ENCODE results near the gene SORCS3. TPM values are rescaled to one million over a fixed set of nuclear protein-coding genes. Genes with fewer than 3 reads are reported as not detected.
"Not testable (repeated sequence)": the region's sequence is repeated elsewhere in the genome, so short reads cannot be mapped to it uniquely, and the experiment has no call there.

The SORCS3 gene
- total RNA-seq, 1 donor from 2014 or later, result 0.39 TPM

DNA sequence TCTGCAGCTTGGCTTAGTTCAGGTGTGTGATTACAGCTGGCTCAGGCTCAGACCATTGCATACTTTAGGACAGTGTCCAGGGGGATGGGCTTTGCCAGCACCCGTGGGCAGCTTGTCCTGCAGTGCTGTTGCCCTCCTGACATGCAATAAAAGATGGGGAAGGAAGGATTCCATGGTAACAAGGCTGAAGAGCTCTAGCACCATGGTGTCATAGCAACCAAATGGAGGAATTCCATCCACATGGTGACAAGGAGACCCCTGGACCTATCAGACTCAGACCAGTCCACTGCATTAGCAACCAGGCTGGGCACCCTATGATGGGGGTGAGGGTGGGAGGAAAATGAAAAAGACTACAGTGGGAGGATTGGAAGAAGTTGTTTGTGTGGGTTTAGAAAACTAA, 49.9 kb downstream of the SORCS3 start:
- no peak for DNase-seq

DNA sequence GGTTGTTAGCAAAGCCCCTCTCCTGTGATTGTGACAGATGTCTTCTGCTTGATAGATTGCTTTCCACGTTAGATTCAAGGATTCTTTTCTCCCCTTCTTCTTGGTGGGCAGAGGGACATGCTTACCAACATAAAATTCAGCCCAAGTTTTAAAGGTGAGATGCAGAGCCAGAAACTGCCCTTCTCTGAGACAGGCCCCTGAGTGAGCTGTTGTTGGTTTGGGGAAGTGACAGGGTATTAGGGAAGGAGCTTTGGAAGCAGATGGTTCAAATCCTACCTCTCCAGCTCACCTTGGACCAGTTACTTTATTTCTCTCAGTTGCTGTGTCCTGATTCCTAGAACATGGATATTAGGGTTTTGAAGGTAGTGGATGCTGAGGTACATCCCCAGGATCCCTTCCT, 53.0 kb downstream of the SORCS3 start:
- no peak for DNase-seq

DNA sequence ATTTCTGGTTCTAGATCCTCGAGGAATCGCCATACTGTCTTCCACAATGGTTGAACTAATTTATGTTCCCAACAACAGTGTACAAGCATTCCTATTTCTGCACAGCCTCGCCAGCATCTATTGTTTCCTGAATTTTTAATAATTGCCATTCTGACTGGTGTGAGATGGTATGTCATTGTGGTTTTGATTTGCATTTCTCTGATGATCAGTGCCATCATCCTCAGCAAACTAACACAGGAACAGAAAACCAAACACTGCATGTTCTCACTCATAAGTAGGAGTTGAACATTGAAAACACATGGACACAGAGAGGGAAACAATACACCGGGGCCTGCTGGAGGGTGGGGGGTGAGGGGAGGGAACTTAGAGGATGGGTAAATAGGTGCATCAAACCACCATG, 62.2 kb downstream of the SORCS3 start:
- not testable (repeated sequence) for DNase-seq

DNA sequence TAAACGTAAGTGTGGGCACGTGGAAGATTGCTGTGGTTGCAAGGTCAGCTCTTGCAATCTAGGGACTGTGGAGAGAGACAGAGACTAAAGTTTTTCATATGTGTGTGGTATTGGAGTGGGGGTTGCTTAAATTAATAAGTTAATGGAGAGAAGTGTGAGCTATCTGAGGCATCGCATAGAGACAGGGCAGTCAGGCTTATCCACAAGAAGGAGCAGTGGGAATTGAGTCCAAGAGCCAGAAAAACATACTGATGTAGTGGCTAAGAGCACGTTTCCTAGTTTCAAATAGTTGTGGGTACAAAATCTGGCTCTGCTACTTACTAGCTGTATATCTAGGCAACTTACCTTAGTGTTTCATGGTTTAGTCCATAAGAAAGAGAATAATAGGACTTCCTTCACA, 65.8 kb downstream of the SORCS3 start:
- no peak for DNase-seq

DNA sequence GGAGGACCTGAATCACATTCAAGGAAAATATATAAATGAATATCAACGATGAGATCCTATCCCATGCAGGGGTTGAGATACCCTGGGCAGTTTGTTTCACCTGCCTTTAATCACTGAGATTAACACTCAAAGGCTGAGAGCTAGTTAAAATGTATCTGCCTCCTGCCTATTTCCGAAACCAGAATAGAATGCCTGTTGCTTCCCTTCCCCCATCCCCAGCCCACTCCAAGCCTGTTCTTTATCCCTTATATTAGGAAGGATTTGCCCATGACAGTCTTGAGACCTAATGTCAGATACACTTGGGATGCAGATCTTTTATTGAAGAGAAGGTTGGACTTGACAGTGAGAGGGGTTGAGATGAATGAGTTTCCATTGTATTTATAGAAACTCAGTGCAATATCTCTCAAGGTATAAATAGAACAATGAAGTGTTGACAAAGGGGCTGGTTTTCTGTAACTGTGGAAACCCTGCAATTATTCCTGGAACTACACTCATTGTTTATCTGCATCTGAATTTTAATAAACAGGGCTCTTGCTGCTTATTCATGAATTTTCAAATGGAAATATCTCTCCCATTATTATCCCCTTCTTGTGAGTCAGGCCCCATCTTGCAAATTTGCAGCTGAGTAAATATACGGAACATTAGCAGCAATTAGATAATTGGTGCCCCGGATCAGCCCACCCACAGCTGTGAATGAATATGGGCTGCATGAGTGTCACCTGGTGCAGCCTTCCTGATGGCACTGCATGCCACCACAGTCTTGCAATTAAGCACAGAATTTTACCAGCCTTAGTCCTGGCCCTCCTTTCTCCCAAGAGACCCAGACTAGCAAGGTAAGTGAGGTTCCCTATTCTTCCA, 66.7 kb downstream of the SORCS3 start:
- no peak for DNase-seq

DNA sequence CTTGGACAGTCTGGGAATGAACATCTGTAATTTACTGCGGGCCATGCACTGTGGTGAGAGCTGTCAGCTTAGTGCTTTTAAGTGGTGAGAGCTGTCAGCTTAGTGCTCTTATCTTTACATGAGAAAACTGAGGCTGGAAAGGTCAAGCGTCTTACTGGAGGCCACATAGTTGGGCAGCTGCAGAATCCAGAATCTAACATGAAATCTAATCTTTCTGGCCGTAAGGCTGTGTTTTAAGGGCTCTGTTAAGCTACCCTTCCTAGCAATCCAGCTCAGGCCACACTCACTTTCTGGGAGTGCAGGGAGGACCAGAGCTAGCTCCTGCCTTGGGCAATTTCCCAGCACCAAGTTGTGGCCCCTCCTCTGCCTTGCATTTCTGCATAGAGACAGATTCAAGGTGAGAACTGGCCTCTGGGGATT, 70.2 kb downstream of the SORCS3 start:
- DNase-seq, result no peak

DNA sequence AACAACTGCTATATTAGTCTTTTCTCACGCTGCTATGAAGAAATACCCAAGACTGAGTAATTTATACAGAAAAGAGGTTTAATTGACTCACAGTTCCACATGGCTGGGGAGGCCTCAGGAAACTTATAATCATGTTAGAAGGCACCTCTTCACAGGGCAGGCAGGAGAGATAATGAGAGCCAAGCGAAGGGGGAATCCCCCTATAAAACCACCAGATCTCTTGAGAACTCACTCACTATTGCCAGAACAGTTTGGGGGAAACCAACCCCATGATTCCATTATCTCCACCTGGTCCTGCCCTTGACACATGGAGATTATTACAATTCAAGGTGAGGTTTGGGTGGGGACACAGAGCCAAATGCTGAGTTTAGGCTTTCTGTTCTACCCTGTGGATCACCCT, 89.5 kb downstream of the SORCS3 start:
- DNase-seq, result not testable (repeated sequence)

DNA sequence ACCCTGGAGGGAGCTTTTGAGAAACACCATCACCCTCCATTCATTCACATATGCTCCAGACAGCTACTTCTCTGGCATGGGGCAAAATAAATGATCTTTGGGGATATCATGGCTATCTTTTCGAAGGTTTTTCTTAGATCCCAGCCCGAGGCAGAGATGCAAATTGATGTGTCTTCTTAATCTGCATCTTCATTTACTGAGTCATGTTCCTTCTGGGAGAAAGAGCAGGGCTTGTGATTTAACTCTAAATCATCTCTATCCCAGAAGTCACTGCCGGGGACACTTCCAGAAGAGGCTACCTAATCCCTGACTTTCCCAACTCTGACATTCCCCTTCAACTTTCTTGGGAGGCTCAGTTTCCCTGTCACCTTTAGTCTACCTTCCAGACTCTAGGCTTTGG, 90.1 kb downstream of the SORCS3 start:
- no peak for DNase-seq

DNA sequence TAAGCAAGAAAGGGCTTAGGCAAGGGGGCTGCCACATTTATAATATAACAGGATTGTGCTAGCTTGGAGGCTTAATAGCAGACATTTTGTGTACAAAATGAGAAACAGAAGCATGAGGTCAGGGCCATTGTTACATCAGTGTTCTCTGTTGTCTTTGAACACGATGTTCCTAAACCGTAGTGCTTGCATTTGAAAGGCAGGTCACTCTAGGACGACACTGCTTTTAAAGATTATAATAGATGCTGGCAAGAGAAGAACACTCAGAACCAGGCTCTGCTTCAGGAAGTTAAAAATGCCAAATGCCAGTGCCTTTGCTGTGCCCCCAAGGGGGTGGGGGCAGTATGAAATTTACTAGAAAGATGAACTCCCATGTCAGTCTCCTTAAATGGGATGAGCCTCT, 91.1 kb downstream of the SORCS3 start:
- DNase-seq, result no peak

DNA sequence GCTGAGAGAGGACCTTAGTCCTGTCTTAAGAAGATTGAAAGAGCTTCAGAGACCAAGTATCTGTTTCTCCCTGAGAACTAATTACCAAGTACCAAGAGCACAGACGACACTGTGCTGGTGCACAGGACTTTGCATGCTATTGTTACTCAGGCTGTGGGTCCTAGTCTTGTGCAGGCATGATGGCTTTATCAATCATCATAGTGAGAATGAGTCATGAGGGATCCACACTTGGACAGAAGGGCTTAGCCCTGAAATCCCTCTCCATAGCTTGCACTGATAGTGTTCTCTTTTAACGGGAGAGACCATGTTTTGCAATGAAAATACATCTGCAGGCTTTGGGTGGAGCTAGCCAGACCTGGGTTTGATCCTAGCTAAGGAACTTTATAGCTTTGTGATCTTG, 93.3 kb downstream of the SORCS3 start:
- no peak for DNase-seq

DNA sequence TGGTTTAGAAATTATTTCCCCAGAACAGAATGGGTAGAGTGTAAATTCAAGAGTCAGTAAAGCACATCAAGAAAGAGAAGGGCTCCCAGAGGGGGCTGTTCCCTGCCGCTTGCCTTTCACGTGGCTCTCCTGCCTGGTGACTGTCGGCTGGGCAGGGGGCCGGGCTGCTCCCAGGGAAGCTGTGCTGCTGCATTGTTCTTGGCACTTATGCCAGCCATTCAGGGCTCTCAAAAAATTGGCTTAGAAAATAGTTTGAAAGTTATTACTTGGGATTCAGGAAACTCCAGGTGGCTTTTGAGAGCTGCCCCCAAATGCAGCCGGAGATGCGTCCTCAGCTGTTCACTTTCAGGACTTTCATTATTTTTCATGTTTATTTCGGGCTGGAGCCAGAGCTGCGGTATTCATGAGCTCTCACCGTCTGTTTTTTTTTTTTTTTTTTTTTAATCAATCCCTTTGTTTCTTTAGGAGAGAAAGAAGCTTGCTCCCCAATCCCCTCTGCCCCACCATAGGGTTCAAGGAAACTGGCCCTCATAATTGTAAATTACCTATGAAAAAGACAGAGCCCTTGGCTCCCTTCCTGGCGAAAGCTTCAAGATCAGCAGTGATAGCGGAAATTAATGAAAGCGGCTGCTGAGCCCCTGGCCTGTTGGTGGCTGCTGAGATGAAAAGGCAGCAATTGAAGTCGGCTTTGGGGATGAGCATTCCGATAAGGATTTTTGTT, 94.1 kb downstream of the SORCS3 start:
- no peak for DNase-seq

DNA sequence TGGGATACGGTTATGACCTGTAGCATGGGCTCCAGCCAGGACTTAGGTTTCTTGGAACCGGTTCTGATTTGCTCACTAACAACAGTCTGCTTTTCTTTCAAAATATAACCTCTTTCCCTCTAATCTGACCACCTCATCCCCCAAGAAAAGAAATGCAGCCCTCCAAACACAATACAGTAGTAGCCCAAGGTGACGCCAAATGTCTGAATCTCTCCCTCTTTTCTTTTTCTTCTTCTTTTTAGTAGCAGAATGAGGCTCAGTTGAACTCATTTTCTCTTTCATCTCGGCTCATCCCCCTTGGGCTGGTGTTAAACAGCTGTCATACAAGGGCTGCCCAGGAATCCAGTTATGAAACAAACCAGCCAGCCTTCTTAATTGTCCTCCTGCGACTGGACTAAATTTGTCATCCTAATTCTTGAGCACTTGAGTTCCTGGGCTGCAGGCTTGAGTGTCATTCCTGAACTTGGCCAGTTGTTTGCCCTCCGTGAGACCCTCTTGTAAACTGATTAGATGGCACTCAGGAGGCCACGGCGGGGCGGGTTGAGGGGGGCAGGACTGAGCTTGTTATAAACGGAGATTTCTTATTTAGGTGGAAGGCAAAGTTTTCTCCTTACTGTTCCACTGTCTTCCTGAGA, 94.8 kb downstream of the SORCS3 start:
- no peak for DNase-seq

DNA sequence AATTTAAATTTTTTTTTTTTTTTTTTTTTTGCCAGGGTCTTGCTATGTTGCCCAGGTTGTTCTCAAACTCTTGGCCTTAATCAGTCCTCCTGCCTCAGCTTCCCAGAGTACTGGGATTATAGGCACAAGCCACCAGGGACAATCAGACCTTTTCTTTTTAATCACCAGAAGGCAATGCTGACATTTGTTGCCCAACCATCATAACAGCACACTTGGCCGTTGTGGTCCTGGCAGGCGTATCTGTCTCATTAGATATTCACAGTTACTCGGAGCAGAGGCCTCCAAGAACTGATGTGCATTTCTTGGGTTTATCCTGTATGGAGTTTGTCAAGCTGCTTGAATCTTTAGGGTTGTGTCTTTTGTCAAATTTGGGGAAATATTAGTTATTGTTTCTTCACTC, 100.0 kb downstream of the SORCS3 start:
- DNase-seq, result no peak

DNA sequence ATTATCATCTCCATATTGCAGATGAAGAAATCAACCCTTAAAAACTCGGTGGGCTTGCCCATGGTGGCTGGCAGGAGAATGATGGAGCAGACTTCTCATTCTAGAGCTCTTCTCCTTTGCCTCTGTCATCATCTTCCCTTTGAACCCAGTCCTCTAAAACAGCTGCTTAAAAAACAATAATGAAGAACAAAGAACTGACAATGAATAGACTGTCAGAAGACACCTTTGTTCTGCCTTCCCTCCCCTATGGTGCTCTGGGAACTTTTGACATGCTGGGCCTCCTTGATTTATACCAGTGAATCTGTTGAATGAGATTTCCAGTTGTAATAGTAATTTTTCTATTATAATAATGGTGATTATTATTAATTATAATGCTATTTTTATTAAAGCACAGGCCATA, 103.0 kb downstream of the SORCS3 start:
- DNase-seq, result no peak

DNA sequence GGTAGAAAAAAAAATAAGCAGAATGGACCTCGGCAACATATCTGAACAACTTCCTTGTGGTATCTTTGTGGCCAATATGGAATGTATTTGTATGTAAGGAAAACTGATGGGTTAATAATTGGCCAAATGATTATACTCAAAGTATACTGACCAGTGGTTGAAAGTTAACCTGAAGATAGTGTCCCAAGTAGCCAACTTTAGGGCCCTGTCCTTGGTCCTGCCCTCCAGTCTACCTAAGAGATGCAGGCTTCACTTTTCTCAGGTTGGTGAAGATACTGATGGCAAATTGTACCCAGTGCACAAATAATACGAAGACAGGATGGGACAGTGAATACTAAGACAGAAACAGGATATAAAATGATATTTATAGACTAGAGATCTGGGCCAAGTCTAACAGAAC, 109.2 kb downstream of the SORCS3 start:
- DNase-seq, result no peak

DNA sequence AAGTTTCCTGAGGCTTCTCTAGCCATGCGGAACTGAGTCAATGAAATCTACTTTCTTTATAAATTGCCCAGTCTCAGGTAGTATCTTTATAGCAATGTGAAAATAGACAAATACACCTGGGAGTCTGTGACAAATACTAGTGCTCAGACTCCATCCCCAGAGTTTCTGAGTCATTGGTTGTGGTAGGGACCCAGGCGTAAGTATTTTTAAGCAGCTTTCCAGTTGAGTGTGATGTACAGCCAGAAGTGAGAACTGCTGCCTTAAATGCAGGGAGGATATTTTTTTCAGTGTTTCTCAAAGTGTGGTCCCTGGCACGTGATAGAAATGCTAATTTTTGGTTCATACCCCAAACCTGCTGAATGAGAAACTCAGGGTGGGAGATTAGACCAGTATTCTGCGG, 121.7 kb downstream of the SORCS3 start:
- no peak for DNase-seq

DNA sequence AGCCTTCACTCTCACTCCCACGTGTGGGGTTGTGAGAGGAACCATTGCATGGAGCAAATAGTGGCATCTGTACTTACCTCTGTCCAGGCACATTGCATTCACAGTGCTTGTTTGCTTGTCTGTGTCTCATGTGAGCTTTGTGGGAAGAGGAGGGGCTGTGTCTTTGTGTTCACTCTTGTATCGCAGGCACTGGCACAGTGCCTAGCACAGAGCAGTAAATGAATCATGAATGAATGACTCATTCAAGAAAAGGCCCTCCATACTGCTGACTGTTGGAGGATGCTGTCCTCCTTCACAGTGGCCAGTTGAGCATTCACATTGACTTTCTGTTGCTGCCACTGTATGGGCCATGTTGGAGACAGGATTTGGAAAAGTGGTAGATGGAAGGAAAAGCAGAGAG, 125.3 kb downstream of the SORCS3 start:
- DNase-seq, result no peak

DNA sequence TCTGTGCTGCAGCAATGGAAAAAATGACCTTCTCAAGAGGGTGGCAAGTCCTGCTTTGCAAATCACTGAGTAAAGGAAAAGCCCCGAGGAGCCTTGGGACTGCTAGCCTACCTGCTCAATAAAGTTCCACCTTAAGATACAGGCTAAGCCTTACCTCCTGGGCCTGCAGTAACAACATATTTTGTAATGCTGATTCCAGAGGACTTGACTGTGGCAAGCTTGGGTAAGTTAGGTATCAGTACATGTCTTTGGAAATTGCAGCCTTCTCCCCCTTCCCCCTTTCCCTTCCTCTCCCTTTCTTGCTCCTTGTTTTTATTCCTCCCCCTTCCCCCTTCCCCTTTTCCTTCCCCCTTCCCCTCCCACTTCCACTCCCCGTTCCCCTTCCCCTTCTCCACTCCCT, 126.2 kb downstream of the SORCS3 start:
- DNase-seq, result no peak

DNA sequence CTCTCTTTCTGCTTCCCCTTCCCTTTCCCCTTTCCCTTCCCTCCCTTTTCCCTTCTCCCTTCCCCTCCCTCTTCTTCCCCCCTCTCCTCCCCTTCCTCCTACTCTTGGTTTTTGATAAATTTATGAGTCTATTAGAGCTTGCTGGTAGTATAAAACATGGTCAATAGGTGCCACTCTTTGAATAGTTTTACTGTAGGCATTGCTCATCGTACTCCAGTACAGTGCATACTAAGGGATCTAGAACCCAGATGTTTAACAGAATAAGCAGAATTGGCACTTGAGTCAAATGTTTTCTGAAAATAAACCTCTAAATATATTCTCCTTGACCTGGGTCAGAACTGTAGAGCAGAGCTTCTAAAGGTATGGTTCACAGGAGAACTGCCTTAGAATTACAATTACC, 126.7 kb downstream of the SORCS3 start:
- DNase-seq, result no peak

DNA sequence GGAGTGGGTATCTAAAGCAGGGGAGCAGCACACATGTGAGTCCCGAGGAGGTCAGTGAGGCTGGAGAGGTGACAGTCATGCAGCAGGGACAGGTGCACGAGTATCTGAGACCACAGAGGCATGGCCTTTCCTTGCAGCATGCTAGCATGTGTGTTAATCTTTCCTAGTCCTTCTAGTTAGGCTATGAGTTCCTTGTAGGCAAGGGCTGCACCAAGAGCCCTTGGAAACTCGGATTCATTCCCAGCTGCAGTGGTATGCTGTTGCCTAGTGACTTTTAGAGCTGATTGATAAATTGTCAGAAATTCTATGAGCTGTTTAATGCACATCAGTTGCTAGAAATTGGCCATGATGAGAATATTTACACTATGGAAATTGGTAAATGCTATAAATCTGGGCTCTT, 132.0 kb downstream of the SORCS3 start:
- DNase-seq, result no peak

DNA sequence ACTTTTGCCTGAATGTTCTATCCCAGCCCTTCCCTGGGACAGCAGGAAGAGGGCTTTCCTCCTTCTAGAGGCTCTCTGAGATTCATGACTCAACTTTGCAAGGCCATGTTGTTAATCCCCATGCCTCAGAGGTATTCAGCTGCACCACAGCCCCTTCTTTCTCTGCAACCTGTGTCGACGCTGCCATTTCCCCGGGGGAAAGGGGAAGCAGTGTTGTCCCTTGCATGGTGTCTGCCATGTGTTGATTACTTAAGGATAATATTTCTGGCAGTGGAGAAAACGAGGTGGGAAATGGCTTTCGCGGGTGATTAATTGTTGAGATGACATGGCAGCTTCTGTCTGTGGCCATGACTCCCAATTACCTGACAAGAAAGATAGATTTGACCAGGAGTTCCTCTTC, 133.1 kb downstream of the SORCS3 start:
- DNase-seq, result no peak

DNA sequence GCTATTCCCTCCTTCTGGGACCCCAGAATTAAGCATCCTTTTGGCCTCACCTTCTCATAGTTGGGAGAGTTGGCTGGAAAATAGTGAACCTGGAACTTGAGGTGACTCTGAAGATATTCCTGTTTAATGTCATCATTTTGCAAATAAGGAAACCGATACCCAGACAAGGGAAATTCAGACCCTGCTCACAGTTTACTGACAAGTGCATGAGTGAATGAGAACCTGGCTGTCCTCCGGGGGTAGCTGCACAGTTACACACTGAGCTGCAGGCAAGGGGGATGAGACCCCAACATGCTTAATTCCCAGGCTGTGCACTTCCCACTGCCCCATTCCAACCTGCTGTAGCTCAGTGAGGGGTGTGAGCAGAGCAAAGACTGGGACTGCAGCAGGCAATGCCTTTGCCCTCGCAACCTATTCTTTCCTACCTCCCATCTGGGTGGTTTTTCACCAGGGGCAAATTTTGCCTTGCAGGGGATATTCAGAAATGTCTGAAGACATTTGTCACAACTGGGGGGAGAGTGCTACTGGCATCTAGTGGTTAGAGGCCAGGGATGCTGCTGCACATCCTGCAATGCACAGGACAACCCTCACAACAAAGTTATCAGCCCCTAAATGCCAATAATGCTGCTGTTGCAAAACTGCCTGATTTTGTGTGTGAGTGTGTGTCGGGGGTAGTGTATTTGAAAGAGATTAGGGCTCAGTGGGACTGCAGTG, 136.2 kb downstream of the SORCS3 start:
- no peak for DNase-seq

DNA sequence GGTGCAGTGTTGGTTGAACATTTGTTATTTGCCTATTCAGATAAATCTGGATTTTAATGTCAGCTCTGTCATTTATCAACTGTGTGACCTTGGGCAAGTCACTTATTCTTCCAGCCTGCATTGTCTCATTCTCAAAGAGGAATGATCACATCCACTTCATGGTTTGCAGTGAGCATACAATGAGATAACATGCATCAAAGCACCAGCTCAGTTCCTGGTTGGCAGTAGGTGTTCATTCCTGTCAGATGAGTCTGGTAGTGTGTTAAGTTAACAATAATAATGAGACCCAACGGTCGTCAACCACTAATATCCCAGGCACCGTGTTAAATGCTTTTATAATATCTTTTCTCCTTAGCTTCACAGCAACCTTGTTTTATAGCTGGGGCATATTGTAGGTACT, 137.3 kb downstream of the SORCS3 start:
- no peak for DNase-seq
